Stimulated activated CD4-positive, alpha-beta T cell treated with anti-CD3 and anti-CD28 coated beads, Interleukin-4, amount 100 ng/mL, for 1 hour (primary cell): ENCODE measurements around the gene A3GALT2.

Source experiments
- DNase-seq: peaks from one replicate; pipeline ENCODE4 v3.0.0-alpha.2; 2020

A3GALT2 gene

GRCh38 chr1:33349778-33350610, 29.1 kb upstream of the A3GALT2 start:
- peak; percentile 78 for DNase-seq

DNA sequence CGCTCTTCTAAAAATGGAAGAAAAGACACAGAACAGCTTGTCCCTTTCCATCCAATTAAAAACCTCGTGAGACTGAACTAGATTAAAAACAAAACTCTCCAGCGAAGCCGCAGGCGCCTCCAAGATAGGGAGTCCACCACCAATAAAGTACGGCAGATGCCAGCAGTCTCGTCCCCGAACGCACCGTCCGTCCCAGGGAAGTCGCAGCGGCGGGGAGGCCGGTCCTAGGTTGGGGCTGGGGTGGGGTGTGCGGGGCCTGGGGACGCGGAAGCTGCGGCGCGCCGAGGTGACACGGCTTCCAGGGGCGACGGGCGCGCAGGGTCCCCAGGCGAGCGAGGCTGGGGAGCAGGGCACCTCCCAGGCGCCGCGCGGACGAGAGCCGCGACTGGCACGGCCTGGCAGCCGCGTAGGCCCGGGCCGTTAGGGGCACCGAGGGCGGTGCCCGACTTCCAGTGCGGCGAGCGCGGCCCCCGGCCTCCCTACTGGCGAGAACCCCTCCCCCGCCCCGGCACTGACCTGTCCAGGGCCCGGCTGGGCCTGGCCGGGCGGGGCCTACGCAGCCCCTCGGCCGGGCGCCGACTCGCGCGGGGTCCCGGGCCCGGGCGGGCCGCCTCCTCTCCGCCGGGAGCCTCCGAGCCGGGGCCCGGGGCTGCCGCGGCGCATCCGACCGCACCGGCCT, 28.3 kb upstream of the A3GALT2 start:
- peak; percentile 48 for DNase-seq

GRCh38 chr1:33348676-33349080, 27.8 kb upstream of the A3GALT2 start:
- DNase-seq = peak; percentile 34

GRCh38 chr1:33348194-33348593, 27.3 kb upstream of the A3GALT2 start:
- DNase-seq = no peak

- no peak for DNase-seq
Measured at GRCh38 chr1:33347650-33347992, 26.7 kb upstream of the A3GALT2 start.

- DNase-seq = no peak
Measured at GRCh38 chr1:33346927-33347649, 26.2 kb upstream of the A3GALT2 start.

DNA sequence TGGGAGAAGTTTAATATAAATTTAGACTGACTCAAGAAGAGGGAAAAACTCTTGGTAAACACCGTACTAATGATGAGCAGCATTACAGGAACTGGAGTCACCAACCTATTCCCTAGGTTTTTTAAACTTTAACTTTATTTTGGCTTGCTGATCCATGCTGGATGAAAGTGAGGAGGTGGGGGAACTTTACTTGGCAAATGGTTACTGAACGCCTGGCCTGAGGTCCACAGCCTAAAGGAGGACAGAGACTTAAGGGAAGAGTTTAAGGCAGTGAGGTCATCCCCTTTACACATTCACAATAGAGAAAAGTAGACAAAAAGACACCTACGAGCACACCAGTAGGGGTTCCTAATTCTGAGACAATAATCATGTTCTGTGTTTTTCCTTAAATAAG, 25.6 kb upstream of the A3GALT2 start:
- no peak for DNase-seq

DNA sequence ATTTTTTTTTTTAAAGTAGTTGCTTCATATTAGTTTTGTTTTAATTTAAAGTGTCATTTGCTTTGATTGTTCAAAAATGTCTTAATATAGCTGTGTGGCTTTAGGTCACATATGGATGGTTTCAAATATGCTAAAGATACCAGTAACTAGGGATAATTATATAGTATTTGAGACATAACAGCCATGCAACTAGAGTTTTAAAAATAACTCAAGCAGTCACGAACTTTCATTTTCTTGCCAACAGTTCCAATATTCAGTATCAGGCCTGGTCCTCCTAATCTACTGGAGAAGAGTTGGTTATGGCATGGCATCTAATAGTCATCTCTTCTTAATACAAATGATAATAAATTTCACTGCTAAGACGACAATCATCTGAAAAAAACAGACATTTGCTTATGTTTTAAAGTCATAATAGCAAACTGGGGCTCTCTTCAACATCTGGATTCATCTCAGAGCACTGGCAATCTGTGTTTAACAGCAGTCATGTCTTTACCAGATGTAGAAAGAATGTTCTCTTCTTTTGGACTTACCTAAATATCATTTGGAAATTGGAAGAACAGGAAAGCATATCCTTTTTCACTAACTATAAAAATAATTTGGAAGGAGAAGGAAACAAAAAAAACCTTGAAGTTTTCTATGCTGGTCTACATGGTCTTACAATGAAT, 24.1 kb upstream of the A3GALT2 start:
- no peak for DNase-seq

- no peak for DNase-seq
Measured at GRCh38 chr1:33343539-33343938, 22.6 kb upstream of the A3GALT2 start.

GRCh38 chr1:33342041-33342723, 21.3 kb upstream of the A3GALT2 start:
- no peak for DNase-seq

- no peak for DNase-seq
Measured at GRCh38 chr1:33341190-33341589, 20.3 kb upstream of the A3GALT2 start.

GRCh38 chr1:33339413-33339812, 18.5 kb upstream of the A3GALT2 start:
- DNase-seq = no peak

DNA sequence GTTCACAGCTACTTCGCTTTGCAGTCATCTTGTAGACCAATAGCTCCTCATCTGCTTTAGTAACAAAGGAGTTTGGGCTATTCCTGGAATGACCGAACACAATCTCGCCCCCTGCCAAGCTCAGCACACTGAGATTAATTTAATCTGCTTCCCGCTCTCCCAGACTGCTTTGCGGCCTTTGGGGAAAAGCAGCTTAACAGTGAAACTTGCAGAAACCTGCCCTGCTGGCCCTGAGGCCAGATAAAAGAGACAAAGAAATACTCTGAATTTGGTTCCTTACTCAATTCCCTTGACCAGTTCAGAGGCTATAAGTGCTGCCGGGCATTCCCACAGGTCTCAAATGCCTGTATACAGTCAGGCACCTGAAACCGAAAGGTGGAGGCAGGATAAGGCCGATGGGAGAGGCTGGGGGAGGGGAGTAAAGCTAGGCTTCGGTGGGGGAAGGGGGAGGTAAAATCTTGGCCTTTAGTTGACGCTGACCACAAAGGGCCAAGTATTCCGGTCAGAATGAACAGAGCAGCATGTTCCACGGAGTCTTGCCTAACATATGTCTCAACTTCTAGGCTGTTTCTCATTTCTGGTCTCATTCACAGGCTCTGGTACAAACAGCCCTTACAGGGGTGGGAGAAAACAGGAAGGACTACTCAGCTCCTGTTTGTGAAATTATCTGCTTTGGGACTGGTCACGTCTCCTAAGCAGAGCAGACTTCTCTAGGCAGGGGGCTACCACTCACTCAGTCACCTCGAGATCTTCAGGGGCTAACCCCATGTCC, 17.7 kb upstream of the A3GALT2 start:
- no peak for DNase-seq

GRCh38 chr1:33338048-33338439, 17.1 kb upstream of the A3GALT2 start:
- no peak for DNase-seq

- DNase-seq = no peak
Measured at GRCh38 chr1:33337441-33337840, 16.5 kb upstream of the A3GALT2 start.

- no peak for DNase-seq
Measured at GRCh38 chr1:33336580-33336979, 15.7 kb upstream of the A3GALT2 start.

DNA sequence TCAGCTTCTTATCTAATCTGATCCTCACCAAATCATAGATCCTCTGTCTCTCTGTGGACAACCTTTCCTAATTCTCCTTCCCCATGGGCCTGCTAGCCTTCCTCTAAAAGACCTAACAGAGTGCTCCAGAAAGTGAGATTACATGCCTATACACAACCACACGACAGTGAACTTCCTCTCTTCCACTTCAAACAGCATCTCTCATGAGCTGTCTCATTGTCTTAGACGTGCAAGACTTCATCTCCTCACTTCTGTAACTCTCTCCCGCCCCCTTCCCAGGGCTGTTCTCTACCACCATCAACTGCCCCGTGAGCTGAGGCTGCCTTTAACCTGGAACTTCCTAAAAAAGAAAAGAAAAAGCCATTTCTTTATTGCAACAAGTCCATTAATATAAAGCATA, 14.1 kb upstream of the A3GALT2 start:
- no peak for DNase-seq

DNA sequence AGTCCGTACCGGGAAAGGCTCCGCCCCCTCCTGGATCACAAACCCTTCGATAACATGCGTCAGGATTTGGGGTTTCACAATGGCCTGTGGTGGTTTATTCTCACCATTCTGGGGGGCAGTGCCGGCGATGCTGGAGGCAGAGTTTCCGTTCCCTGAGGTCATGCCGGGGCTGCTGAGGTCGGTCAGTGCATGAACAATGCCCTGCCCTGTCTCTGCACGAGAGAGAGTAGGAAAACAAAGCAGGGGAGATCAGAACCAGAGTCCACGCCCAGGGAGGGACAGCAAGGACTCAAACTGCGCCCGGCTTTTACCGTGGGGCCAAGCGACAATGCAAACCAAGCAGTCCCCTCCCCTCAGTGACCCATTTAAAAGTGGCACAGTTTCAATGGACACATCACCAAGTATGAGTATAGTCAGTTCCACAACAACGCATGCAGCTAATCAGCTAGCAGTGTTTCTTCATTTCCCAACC, 13.2 kb upstream of the A3GALT2 start:
- no peak for DNase-seq

DNA sequence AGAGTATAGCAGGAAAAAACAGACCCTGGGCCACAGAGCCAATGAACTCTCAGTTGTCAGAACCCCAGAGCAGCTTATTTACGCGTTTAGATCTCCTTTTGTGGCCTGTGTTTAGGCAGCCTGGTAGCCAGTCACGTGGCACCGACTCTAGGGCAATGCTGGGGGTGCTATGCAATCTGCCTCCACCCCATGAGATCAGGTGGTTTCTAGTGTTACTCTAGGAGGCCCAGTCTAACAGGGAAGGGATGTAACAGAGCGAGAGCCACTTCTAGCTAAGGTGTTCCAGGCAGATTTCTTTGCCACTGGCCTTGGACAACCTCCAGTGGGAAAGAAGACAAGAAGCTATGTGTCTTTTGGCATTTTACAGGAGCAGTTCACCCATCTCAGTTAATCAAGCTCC, 12.0 kb upstream of the A3GALT2 start:
- no peak for DNase-seq

DNA sequence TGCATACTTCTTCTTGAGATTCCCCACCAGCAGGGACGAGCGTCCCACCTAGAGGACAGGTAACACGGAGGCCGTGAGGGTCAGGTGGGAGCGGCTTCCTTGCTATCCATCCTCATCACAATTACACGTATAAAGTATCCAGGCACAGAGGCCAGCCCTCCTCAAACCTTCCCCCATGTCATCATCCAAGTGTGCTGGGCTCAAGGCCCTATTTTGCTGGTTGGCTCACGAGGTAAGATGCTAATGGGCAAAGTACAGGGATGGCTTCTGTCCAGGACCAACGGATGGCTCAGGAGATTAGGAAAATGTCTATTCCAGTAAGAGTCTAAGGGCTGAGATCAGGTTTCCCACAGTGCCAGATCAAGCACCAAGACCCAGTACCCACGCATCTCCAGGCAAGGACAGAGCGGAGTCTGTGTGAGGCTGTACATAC, 11.5 kb upstream of the A3GALT2 start:
- DNase-seq = no peak

DNA sequence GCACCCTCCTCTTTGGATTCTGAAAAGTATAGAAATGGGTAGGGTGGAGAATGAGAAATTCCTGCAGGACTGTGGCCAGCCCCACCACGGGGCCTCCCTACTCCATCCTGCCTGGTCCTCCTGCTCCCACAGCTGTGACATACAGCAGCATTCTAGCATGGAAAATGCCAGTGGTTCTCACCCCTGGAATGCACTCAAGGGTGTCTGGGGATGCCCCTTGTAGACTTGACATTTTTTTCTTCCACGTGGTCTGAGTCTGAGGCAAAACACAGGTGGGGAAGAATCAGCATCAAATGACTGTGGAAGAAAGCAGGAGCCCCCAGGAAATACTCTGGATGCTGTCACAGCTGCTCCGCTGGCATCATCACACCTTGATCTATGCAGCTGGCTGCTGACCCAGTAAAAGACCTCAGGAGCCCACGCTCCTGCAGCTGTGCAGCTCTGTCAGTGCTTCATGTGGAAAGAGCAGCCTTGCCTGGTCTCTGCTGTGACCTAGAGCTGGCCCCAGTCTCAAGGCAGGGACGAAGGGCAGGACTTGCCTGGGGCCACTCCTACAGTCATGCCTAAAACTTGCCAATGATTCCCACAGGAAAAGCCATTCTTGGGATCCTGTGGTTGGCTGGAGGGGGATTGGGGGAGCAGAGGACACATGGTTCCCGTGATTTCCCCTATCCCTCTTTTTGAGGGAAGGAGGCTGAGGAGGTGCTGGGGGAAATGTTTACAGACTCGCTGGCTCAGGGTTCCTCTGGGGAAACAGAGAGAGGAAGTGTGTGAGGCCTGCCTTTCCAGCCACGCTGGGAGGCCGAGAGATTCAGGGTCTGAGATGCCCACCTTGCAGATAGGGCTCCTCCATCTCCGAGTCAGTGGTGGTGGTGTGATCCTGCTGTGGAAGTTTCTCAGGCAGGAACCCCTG, 10.8 kb upstream of the A3GALT2 start:
- DNase-seq = no peak
